ENCODE results near the gene SRSF4. TPM values are rescaled to one million over a fixed set of nuclear protein-coding genes. Genes with fewer than 3 reads are reported as not detected.
A peak's percentile ranks its signal among the peaks of the same experiment; 100 is the strongest.
"Not testable (repeated sequence)": the region's sequence is repeated elsewhere in the genome, so short reads cannot be mapped to it uniquely, and the experiment has no call there.

SRSF4 gene
- total RNA-seq, 1 donor = 44.4 TPM

DNA sequence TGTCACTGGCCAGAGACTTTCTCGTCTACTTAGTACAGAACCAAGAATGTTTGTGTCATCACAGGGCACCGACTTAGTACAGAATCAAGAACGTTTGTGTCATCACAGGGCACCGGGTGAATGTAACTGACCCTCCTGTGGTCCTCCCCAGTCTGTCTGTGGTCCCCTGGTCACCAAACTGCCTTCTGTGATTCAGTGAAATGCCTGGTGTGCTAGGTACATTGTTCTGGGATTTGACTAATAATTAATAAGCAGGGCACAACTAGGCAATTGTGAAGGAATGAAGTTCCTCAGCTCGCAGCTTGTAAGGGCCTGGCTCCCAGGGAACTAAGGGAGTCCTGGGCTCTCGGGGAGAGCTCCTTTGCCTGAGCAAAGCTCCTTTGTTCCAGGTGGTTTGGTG is 41.8 kb upstream of the SRSF4 start:
- TF ChIP-seq, protein P1, sequence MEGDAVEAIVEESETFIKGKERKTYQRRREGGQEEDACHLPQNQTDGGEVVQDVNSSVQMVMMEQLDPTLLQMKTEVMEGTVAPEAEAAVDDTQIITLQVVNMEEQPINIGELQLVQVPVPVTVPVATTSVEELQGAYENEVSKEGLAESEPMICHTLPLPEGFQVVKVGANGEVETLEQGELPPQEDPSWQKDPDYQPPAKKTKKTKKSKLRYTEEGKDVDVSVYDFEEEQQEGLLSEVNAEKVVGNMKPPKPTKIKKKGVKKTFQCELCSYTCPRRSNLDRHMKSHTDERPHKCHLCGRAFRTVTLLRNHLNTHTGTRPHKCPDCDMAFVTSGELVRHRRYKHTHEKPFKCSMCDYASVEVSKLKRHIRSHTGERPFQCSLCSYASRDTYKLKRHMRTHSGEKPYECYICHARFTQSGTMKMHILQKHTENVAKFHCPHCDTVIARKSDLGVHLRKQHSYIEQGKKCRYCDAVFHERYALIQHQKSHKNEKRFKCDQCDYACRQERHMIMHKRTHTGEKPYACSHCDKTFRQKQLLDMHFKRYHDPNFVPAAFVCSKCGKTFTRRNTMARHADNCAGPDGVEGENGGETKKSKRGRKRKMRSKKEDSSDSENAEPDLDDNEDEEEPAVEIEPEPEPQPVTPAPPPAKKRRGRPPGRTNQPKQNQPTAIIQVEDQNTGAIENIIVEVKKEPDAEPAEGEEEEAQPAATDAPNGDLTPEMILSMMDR (IDR thresholded peaks at IDR 0.05; ENCODE audit: insufficient read depth, low read length) = no peak
- H3K4me3 ChIP-seq (ENCODE audit: low read depth, low read length) = no peak overlapping the region
- DNase-seq (ENCODE audit: low read depth) = no peak

DNA sequence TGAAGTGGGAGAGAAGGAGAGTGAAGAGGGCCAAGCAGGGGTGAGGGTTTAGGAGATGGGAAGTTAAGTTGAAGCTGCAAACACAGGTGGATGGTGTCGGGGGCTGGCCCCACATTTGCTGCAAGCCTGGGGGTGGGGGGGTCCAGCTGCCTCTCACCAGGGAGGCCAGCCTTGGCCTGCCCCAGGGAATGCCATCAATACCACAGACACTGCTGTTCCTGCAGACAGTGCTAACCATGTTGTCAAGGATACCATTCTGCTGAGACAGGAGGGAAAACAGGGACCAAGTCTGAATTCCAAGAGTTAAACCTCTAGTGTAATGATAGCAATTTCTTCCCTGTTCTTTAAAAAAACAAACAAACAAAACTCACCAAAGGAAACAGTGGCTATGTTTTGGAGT is 41.0 kb upstream of the SRSF4 start:
- H3K4me3 ChIP-seq (ENCODE audit: low read depth, low read length) = no peak overlapping the region
- DNase-seq (ENCODE audit: low read depth) = no peak

GRCh38 chr1:29222260-29222659 is 40.6 kb upstream of the SRSF4 start:
- H3K4me3 ChIP-seq (ENCODE audit: low read depth, low read length); DNase-seq (ENCODE audit: low read depth): not testable (repeated sequence)

More for the DNA sequence above, 41.0 kb upstream of the SRSF4 start:
- TF ChIP-seq, protein P1 (IDR thresholded peaks at IDR 0.05; ENCODE audit: insufficient read depth, low read length) = no peak

DNA sequence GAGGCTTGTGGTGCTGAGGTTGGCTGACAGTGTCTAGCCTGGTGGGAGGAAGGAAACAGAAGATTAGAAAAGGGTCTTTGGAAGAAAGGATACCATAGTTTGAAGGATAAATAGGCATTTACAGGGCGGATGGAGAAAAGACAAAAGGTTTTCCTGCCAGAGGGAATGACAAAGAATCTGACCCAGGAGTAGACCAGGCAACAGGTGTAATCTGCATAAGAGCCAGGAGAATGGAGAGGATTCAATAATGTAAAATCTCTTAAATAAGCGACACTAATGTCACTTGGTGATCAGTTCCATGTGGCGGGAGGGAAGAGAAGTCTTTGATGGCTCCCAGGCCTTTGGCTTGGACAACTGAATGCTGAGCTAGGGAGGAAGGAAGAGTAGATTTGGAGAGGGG is 39.6 kb upstream of the SRSF4 start:
- no peak for DNase-seq (ENCODE audit: low read depth)
- H3K4me3 ChIP-seq (ENCODE audit: low read depth, low read length) = no peak overlapping the region
- TF ChIP-seq, protein P1 (IDR thresholded peaks at IDR 0.05; ENCODE audit: insufficient read depth, low read length) = no peak

DNA sequence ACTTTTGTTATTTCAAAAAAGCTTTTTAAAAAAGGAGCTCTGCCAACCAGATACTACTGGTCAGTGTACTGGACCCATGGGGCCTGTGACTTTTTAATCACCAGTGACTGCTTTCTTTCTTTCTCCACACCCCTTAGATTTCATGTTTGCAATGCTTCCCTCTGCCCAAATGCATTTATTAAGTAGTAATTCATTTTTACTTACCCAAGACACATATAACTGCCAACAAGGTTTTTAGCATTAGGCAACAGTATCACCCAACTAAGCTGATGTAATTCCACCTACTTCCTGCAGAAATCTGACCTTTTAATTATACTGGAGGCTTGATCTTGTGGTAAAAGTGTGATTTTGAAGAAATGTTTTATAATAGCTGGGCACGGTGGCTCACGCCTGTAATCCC is 36.5 kb upstream of the SRSF4 start:
- no peak overlapping the region for H3K4me3 ChIP-seq (ENCODE audit: low read depth, low read length)
- peak; percentile 53 for DNase-seq (ENCODE audit: low read depth)

DNA sequence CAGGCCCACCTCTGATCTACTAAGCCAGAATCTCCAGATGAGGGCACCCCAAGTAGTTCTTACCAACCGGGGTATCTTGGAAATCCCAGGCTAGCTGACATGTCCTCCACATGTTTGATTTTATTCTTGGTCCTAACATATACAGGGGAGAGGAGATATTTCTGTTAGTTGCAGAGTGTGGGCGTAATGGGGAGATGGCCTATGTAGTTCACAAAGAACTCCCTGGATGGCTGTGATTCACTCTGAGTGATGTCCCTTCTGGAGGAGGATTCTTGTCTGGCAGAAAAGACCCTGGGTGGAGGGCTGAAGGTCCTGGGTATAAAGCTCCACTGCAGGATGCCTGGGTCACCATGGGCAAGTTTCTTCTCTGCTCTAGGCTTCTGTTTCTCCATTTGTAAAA is 35.9 kb upstream of the SRSF4 start:
- no peak for DNase-seq (ENCODE audit: low read depth)
- TF ChIP-seq, protein P1 (IDR thresholded peaks at IDR 0.05; ENCODE audit: insufficient read depth, low read length) = no peak
- H3K4me3 ChIP-seq (ENCODE audit: low read depth, low read length) = no peak overlapping the region

More for the DNA sequence above, 36.5 kb upstream of the SRSF4 start:
- TF ChIP-seq, protein P1 (IDR thresholded peaks at IDR 0.05; ENCODE audit: insufficient read depth, low read length) = no peak

GRCh38 chr1:29213055-29213454 is 31.4 kb upstream of the SRSF4 start:
- TF ChIP-seq, protein P1 (IDR thresholded peaks at IDR 0.05; ENCODE audit: insufficient read depth, low read length) = no peak
- no peak for DNase-seq (ENCODE audit: low read depth)
- H3K4me3 ChIP-seq (ENCODE audit: low read depth, low read length) = no peak overlapping the region
